SU-DHL-6 (cell line): ENCODE measurements around the gene CHMP4B.

Source experiments
- H2AFZ ChIP-seq: fragments of 200-600 bp; sonication (generic); 2 replicates; pipeline ENCODE4 v1.6.1; 2014; ENCODE audit warnings: low read depth, mild to moderate bottlenecking, moderate library complexity, mixed read lengths, antibody characterized with exemption, low read length; ENCODE audit not compliant: severe bottlenecking
- H3F3A ChIP-seq: fragments of 200-600 bp; shearing (Covaris generic); 2 replicates; pipeline ENCODE4 v1.6.0; 2016; ENCODE audit warnings: antibody characterized with exemption, mild to moderate bottlenecking; ENCODE audit not compliant: insufficient read depth
- H3K27ac ChIP-seq: fragments of 200-600 bp; sonication (generic); 2 replicates; pipeline ENCODE4 v1.5.1; 2016; ENCODE audit warnings: low read depth, mild to moderate bottlenecking, low read length, moderate library complexity, mixed read lengths
- H3K27me3 ChIP-seq: fragments of 200-600 bp; sonication (generic), shearing (Covaris generic); 2 replicates; pipeline ENCODE4 v1.6.0; 2014; ENCODE audit warnings: mild to moderate bottlenecking, low read length
- H3K36me3 ChIP-seq: fragments of 200-600 bp; sonication (generic); 2 replicates; pipeline ENCODE4 v1.6.1; 2014; ENCODE audit warnings: mild to moderate bottlenecking, low read length, mixed read lengths
- H3K4me2 ChIP-seq: fragments of 300-600, 200-600 bp; shearing (Covaris generic), sonication (generic); 2 replicates; pipeline ENCODE4 v1.6.0; 2014; ENCODE audit warnings: low read length, low read depth, mild to moderate bottlenecking; ENCODE audit not compliant: poor library complexity, severe bottlenecking
- H3K4me3 ChIP-seq: fragments of 200-600 bp; sonication (generic); 2 replicates; pipeline ENCODE4 v1.5.1; 2014; ENCODE audit warnings: antibody characterized with exemption, low read length, mild to moderate bottlenecking, mixed read lengths; ENCODE audit not compliant: insufficient read depth, poor library complexity, severe bottlenecking
- H3K79me2 ChIP-seq: fragments of 200-600 bp; sonication (generic); 2 replicates; pipeline ENCODE4 v1.6.1; 2014; ENCODE audit warnings: mild to moderate bottlenecking, low read length, moderate library complexity; ENCODE audit not compliant: insufficient read depth
- H3K9ac ChIP-seq: fragments of 200-600 bp; sonication (generic); 2 replicates; pipeline ENCODE4 v1.7.0; 2014; ENCODE audit warnings: mild to moderate bottlenecking, low read length
- H3K9me2 ChIP-seq: fragments of 200-600 bp; sonication (generic); replicated peaks from 2 replicates; pipeline ENCODE4 v1.6.1; 2014; ENCODE audit warnings: low read length; ENCODE audit not compliant: insufficient read depth
- H3K9me3 ChIP-seq: fragments of 200-600 bp; sonication (generic); 2 replicates; pipeline ENCODE4 v1.6.1; 2014; ENCODE audit warnings: low read length, mixed read lengths; ENCODE audit not compliant: insufficient read depth
- H4K20me1 ChIP-seq: fragments of 200-600 bp; sonication (generic); 2 replicates; pipeline ENCODE4 v1.6.1; 2014; ENCODE audit warnings: low read depth, mild to moderate bottlenecking, antibody characterized with exemption, low read length, moderate library complexity, mixed read lengths
- CTCF ChIP-seq: fragments of 200-600 bp; sonication (generic); IDR thresholded peaks from one replicate; pipeline ENCODE4 v1.5.1; 2017; ENCODE audit warnings: antibody characterized with exemption, mild to moderate bottlenecking, low read length, moderate library complexity; ENCODE audit not compliant: insufficient read depth, poor library complexity, severe bottlenecking
- EZH2phosphoT487 ChIP-seq: fragments of 200-600 bp; sonication (generic), shearing (Covaris generic); conservative IDR thresholded peaks from 2 replicates; pipeline ENCODE4 v1.6.1; 2018; ENCODE audit warnings: mild to moderate bottlenecking, antibody characterized with exemption, low read length, moderate library complexity, mixed read lengths

CHMP4B gene

GRCh38 chr20:33796263-33796906 is 14.8 kb upstream of the CHMP4B start:
- no peak overlapping the region for H3K9ac ChIP-seq
- H3K27me3 ChIP-seq, result no peaks in the 10 kb centered on the region
- TF ChIP-seq CTCF (no peak), EZH2phosphoT487 (no peak)
- H2AFZ ChIP-seq, result no peak overlapping the region
- H3K79me2 ChIP-seq, result no peaks in the 10 kb centered on the region
- no peaks in the 10 kb centered on the region for H3K36me3 ChIP-seq
- no peak overlapping the region for H3K4me2 ChIP-seq
- H3F3A ChIP-seq, result no peaks in the 10 kb centered on the region
- H3K9me2 ChIP-seq, result no peaks in the 10 kb centered on the region
- no peaks in the 10 kb centered on the region for H4K20me1 ChIP-seq
- no peak overlapping the region for H3K4me3 ChIP-seq
- H3K27ac ChIP-seq, result no peak overlapping the region
- no peaks in the 10 kb centered on the region for H3K9me3 ChIP-seq

GRCh38 chr20:33796907-33797544 is 14.1 kb upstream of the CHMP4B start:
- no peak for TF ChIP-seq CTCF
- TF ChIP-seq EZH2phosphoT487, result no peak
- Histone ChIP-seq H3K27me3 (no peaks in the 10 kb centered on the region), H3F3A (no peaks in the 10 kb centered on the region), H3K79me2 (no peaks in the 10 kb centered on the region), H3K27ac (no peak overlapping the region), H3K4me2 (no peak overlapping the region), H3K9me2 (no peaks in the 10 kb centered on the region), H3K36me3 (no peaks in the 10 kb centered on the region), H2AFZ (no peak overlapping the region), H3K9me3 (no peaks in the 10 kb centered on the region), H3K4me3 (no peak overlapping the region), H3K9ac (no peak overlapping the region), H4K20me1 (no peaks in the 10 kb centered on the region)

GRCh38 chr20:33798444-33798843 is 12.7 kb upstream of the CHMP4B start:
- Histone ChIP-seq H2AFZ (no peak overlapping the region), H4K20me1 (no peaks in the 10 kb centered on the region), H3K27ac (no peak overlapping the region), H3K27me3 (no peaks in the 10 kb centered on the region), H3K9ac (no peak overlapping the region), H3K4me3 (no peak overlapping the region), H3K4me2 (no peak overlapping the region), H3K9me3 (no peaks in the 10 kb centered on the region), H3K36me3 (no peaks in the 10 kb centered on the region), H3K79me2 (no peaks in the 10 kb centered on the region), H3F3A (no peaks in the 10 kb centered on the region), H3K9me2 (no peaks in the 10 kb centered on the region)
- TF ChIP-seq EZH2phosphoT487 (no peak), CTCF (no peak)
